ENCODE results near the gene SLC29A4.
A peak's percentile ranks its signal among the peaks of the same experiment; 100 is the strongest.

- TF ChIP-seq CTCF (IDR thresholded peaks at IDR 0.05): no peak
- TF ChIP-seq POLR2AphosphoS5 (IDR thresholded peaks at IDR 0.05; ENCODE audit: low read depth, low read length): 0 out of 2 replicates have a peak, but pooled peaks have one; percentile 12
Measured at GRCh38 chr7:5344342-5344741, 61.6 kb downstream of the SLC29A4 start.
